Vagina (tissue), 2 donors: ENCODE data around the gene HSPA8. TPM values are rescaled to one million over a fixed set of nuclear protein-coding genes. Genes with fewer than 3 reads are reported as not detected.

Experiments used
- DNase-seq, 2 donors: peaks; one replicate each; pipeline ENCODE4 v3.0.0-alpha.2; 2017; ENCODE audit errors: extremely low spot score in 2 of 2
- H3K27ac ChIP-seq: fragments of 200-600 bp; sonication (generic); one replicate; pipeline ENCODE4 v1.5.1; 2019
- H3K27me3 ChIP-seq: fragments of 200-600 bp; sonication (generic); one replicate; pipeline ENCODE4 v1.5.1; 2019
- H3K36me3 ChIP-seq, 2 donors: fragments of 200-600 bp; sonication (generic); one replicate each; pipeline ENCODE4 v1.5.1; 2017 to 2019
- H3K4me1 ChIP-seq: fragments of 200-600 bp; sonication (generic); one replicate; pipeline ENCODE4 v1.5.1; 2019
- H3K4me3 ChIP-seq, 2 donors: fragments of 200-600 bp; sonication (generic); 1 replicate in 1 of 2; 2 replicates in 1 of 2; pipeline ENCODE4 v1.5.1; 2016 to 2019
- H3K9me3 ChIP-seq: fragments of 200-600 bp; sonication (generic); one replicate; pipeline ENCODE4 v1.5.1; 2019
- CTCF ChIP-seq, 3 experiments: fragments of 450-650 bp in 2 of 3; fragments of 200-600 bp in 1 of 3; sonication (generic) in 1 of 3; IDR thresholded peaks; one replicate each; pipeline ENCODE4 v1.5.1; 2017 to 2019; ENCODE audit warnings: antibody characterized with exemption in 3 of 3, mild to moderate bottlenecking in 2 of 3, moderate library complexity in 2 of 3
- POLR2A ChIP-seq, 2 donors: fragments of 450-650 bp; IDR thresholded peaks; one replicate each; pipeline ENCODE4 v1.6.1; 2017; ENCODE audit warnings: antibody characterized with exemption in 2 of 2, mild to moderate bottlenecking in 2 of 2, moderate library complexity in 2 of 2
- POLR2AphosphoS5 ChIP-seq, 2 donors: sonication (generic); formaldehyde crosslinking; IDR thresholded peaks; one replicate each; pipeline ENCODE4 v1.9.0; 2017; ENCODE audit warnings: antibody characterized with exemption in 2 of 2, mild to moderate bottlenecking in 2 of 2, low read depth in 1 of 2; ENCODE audit not compliant: insufficient read depth in 1 of 2
- intact Hi-C: fragments of 100-400 bp; cut with DNase I; formaldehyde crosslinking; loops from one replicate; pipeline ENCODE4 v1.15.1; 2023
- total RNA-seq: library from RNA; depleted of rRNA; stranded (reverse); fragments of >200 nt; gene quantifications from one replicate; pipeline ENCODE4 v1.2.3, GENCODE V29; 2016

Gene HSPA8
- total RNA-seq, 1 donor from 2014 or later = 584 TPM

- TF ChIP-seq CTCF (IDR thresholded peaks at IDR 0.05) (no peak), POLR2AphosphoS5 (IDR thresholded peaks at IDR 0.05; ENCODE audit: insufficient read depth in 1 of 2, low read depth in 1 of 2) (no peak), POLR2A (IDR thresholded peaks at IDR 0.05) (no peak)
Observed at GRCh38 chr11:123069908-123070821, 8.2 kb upstream of the HSPA8 start.

DNA sequence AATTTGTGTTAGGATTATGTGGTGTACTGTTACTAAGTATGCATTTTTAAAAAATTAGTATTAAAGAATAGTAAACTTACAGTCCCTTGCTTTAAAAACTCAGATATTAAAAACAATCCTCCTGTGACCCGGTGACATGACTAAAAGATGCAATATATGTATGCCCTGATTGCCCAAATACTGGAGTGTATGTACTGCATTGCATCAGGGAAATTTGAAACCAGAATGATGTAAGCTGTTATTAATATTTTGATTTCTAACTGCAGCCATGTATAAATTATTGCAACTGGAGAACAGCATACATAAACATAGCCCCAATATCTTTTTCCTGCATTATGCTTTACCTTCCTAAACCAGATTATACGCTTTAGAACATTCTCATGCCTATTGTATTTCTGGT, 3.7 kb upstream of the HSPA8 start:
- no peaks in the 10 kb centered on the region for H3K9me3 ChIP-seq
- H3K27me3 ChIP-seq = no peaks in the 10 kb centered on the region
- intact Hi-C loops = no loop called here
- no peak overlapping the region for H3K4me3 ChIP-seq
- TF ChIP-seq CTCF (IDR thresholded peaks at IDR 0.05) = no peak
- TF ChIP-seq POLR2A (IDR thresholded peaks at IDR 0.05) = no peak
- TF ChIP-seq POLR2AphosphoS5 (IDR thresholded peaks at IDR 0.05; ENCODE audit: insufficient read depth in 1 of 2, low read depth in 1 of 2) = no peak
- H3K36me3 ChIP-seq = peaks cover 0 to 6% of the 10 kb centered on the region in 2 donors
- peaks cover 33% of the 10 kb centered on the region for H3K4me1 ChIP-seq
- DNase-seq = no peak
- no peak overlapping the region for H3K27ac ChIP-seq

More at GRCh38 chr11:123069908-123070821, 8.2 kb upstream of the HSPA8 start:
- H3K9me3 ChIP-seq = no peaks in the 10 kb centered on the region
- H3K4me3 ChIP-seq = peak overlapping the region; percentile 8 to 21
- intact Hi-C loops = loop anchor here (5.0 kb wide), 1 partner anchor 1873 kb away; no protein-coding TSS in a partner anchor
- H3K27ac ChIP-seq = peak overlapping the region; percentile 59
- peaks cover 11% of the 10 kb centered on the region for H3K4me1 ChIP-seq
- no peaks in the 10 kb centered on the region for H3K27me3 ChIP-seq
- DNase-seq = no peak
- no peaks in the 10 kb centered on the region for H3K36me3 ChIP-seq

DNA sequence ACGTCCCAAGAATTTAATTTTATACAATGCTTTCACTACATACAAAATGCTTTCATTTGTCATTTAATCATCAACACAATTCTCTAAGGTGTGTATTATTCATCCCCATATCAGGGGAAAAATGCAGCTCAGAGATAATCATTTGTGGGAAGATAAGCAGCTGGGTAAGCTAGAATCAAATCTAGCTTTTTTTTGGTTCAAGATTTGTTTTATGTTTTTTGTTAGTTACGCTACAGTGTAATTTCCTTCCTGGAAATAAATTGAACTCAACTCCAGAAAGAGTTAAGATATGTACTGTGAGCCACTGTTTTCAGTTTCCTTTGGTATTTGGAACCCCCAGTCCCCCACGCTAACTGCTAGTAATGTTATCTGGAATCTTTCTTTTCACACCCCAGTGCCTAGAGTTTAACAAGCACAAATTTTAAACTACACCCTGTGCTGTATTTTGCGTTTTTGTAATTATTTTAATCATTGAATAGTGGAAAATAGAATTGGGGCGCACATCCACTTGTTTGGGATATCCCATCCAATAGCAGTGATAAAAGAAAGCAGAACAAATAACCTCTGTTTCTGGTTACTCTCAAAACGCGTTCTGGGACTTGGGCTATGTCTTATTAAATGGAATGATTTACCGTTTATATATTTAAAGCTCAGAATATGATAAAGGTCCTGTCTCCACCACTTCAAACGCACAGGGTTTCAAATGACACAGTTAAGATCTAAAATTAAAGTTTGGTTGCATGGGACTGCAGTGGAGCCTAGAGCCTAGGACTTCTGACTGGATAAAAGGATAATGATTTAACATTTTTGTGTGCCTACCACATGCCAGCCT, 2.1 kb upstream of the HSPA8 start:
- intact Hi-C loops = no loop called here
- Histone ChIP-seq H3K27me3 (no peaks in the 10 kb centered on the region), H3K36me3 (peaks cover 0 to 22% of the 10 kb centered on the region in 2 donors), H3K9me3 (no peaks in the 10 kb centered on the region), H3K4me1 (peaks cover 44% of the 10 kb centered on the region), H3K4me3 (peak overlapping the region; percentile 72 to 94), H3K27ac (peak overlapping the region; percentile 99)
- no peak for DNase-seq
- TF ChIP-seq POLR2A (IDR thresholded peaks at IDR 0.05) (no peak), POLR2AphosphoS5 (IDR thresholded peaks at IDR 0.05; ENCODE audit: insufficient read depth in 1 of 2, low read depth in 1 of 2) (no peak), CTCF (IDR thresholded peaks at IDR 0.05) (no peak)

GRCh38 chr11:123062892-123063825, 1.2 kb upstream of the HSPA8 start:
- no peaks in the 10 kb centered on the region for H3K9me3 ChIP-seq
- peaks cover 0 to 31% of the 10 kb centered on the region in 2 donors for H3K36me3 ChIP-seq
- H3K27ac ChIP-seq = peak overlapping the region; percentile 99
- TF ChIP-seq POLR2AphosphoS5 (IDR thresholded peaks at IDR 0.05; ENCODE audit: insufficient read depth in 1 of 2, low read depth in 1 of 2) (no peak), CTCF (IDR thresholded peaks at IDR 0.05) (peak in 1 of 3 experiments; percentile 20)
- H3K4me3 ChIP-seq = peak overlapping the region; percentile 72 to 94
- DNase-seq = no peak
- intact Hi-C loops = no loop called here
- H3K4me1 ChIP-seq = peaks cover 48% of the 10 kb centered on the region
- H3K27me3 ChIP-seq = no peaks in the 10 kb centered on the region
